ENCODE data around the gene MT1H. TPM values are rescaled to one million over a fixed set of nuclear protein-coding genes. Genes with fewer than 3 reads are reported as not detected.

MT1H gene
- total and polyA plus RNA-seq, 2 donors (not counting 1 experiment from before 2014, with no cell fraction given), result not detected

DNA sequence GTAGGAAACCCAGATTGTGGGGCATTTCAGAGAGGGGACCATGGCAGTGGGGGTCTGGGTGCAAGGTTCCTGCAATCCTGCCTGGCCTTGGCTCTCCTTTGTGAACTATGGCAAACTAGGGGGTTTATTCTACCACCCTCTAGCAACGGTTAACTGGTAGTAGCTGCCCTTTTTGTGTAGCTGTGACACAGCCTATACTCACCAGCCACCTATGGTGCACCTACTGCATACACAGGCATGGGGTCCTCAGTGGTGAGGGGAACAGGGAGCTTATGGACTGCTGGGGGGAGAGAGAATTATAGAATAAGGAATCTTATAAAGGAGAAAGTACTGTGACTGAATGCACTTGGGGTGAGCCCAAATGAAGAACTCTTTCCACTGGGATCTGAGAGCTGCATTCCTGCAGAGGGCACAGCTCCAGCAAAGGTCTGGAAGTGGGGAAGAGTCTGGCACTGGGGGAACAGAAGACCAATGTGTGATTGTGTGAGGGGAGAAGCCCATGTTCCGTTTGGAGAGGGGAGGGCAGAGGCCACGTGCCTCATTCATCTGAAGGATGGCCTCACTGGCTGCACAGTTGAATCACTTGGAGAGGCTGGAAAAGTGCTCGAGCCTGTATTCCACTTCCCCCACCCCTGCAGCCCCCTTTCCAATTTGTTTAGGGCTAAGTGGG, 14.8 kb downstream of the MT1H start:
- ChIA-PET CTCF (no interaction called here), POLR2A (interaction anchor here (0.6 to 1.2 kb wide), 2 partner anchors 27 to 478 kb away, joined by 4 to 5 read pairs; no protein-coding TSS in a partner anchor)
- H2AFZ ChIP-seq (ENCODE audit: insufficient read depth, low read depth, low read length, poor library complexity, severe bottlenecking), result no peak overlapping the region
- intact Hi-C loops (cut with micrococcal nuclease), result loop anchor here (10.0 kb wide), 1 partner anchor 50 kb away; the partner anchor contains the start of genes MT1A and MT1M
- H3K9me3 ChIP-seq (ENCODE audit: control extremely low read depth in 1 of 3, control insufficient read depth in 2 of 3, insufficient read depth in 1 of 3, low read length in 2 of 3), result peaks cover 0 to 7% (median 0%) of the 10 kb centered on the region in 3 donors
- H3K9ac ChIP-seq (ENCODE audit: low read length), result no peak overlapping the region
- WGBS (ENCODE audit: insufficient coverage), result 89% methylated on average over 3 of the region's 4 CpGs
- Mint-ChIP-seq H3K27me3 (peaks cover 10% of the 10 kb centered on the region), H3K27ac (no peak overlapping the region), H3K9me3 (ENCODE audit: insufficient read depth) (peaks cover 2% of the 10 kb centered on the region), H3K4me3 (peak overlapping the region; percentile 37), H3K4me1 (peaks cover 21% of the 10 kb centered on the region)
- no peaks in the 10 kb centered on the region for H4K20me1 ChIP-seq (ENCODE audit: control insufficient read depth, insufficient read depth, low read length, poor library complexity, severe bottlenecking)
- no peaks in the 10 kb centered on the region for H3K79me2 ChIP-seq (ENCODE audit: control insufficient read depth, insufficient read depth, low read length)
- DNase-seq, result no peak
- TF ChIP-seq EZH2 (IDR thresholded peaks at IDR 0.05; ENCODE audit: borderline replicate concordance, insufficient read depth, low read depth, low read length, poor library complexity, severe bottlenecking), result no peak
- TF ChIP-seq, protein P1, sequence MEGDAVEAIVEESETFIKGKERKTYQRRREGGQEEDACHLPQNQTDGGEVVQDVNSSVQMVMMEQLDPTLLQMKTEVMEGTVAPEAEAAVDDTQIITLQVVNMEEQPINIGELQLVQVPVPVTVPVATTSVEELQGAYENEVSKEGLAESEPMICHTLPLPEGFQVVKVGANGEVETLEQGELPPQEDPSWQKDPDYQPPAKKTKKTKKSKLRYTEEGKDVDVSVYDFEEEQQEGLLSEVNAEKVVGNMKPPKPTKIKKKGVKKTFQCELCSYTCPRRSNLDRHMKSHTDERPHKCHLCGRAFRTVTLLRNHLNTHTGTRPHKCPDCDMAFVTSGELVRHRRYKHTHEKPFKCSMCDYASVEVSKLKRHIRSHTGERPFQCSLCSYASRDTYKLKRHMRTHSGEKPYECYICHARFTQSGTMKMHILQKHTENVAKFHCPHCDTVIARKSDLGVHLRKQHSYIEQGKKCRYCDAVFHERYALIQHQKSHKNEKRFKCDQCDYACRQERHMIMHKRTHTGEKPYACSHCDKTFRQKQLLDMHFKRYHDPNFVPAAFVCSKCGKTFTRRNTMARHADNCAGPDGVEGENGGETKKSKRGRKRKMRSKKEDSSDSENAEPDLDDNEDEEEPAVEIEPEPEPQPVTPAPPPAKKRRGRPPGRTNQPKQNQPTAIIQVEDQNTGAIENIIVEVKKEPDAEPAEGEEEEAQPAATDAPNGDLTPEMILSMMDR (IDR thresholded peaks at IDR 0.05), result no peak
- H3K4me3 ChIP-seq (ENCODE audit: control extremely low read depth in 1 of 5, extremely low read depth in 1 of 5, insufficient read depth in 1 of 5, low read depth in 2 of 5, low read length in 4 of 5), result no peak overlapping the region
- H3K27ac ChIP-seq (ENCODE audit: low read length in 2 of 2), result no peak overlapping the region
- H3K27me3 ChIP-seq (replicated peaks in 1 of 4; ENCODE audit: control extremely low read depth in 1 of 4, control insufficient read depth in 3 of 4, insufficient read depth in 4 of 4, low read length in 3 of 4), result peaks cover 0 to 9% (median 3%) of the 10 kb centered on the region in 4 experiments
- ATAC-seq (ENCODE audit: low read depth), result no peak
- no peaks in the 10 kb centered on the region for H3K36me3 ChIP-seq (replicated peaks in 1 of 2; ENCODE audit: control extremely low read depth in 1 of 2, control insufficient read depth in 1 of 2, extremely low read depth in 1 of 2, insufficient read depth in 2 of 2, low read length in 1 of 2)
- no peak overlapping the region for H3K4me2 ChIP-seq (replicated peaks; ENCODE audit: low read depth, low read length, poor library complexity, severe bottlenecking)
- peaks cover 14 to 15% of the 10 kb centered on the region in 2 donors for H3K4me1 ChIP-seq (ENCODE audit: control insufficient read depth in 2 of 2, insufficient read depth in 2 of 2, low read length in 2 of 2)

DNA sequence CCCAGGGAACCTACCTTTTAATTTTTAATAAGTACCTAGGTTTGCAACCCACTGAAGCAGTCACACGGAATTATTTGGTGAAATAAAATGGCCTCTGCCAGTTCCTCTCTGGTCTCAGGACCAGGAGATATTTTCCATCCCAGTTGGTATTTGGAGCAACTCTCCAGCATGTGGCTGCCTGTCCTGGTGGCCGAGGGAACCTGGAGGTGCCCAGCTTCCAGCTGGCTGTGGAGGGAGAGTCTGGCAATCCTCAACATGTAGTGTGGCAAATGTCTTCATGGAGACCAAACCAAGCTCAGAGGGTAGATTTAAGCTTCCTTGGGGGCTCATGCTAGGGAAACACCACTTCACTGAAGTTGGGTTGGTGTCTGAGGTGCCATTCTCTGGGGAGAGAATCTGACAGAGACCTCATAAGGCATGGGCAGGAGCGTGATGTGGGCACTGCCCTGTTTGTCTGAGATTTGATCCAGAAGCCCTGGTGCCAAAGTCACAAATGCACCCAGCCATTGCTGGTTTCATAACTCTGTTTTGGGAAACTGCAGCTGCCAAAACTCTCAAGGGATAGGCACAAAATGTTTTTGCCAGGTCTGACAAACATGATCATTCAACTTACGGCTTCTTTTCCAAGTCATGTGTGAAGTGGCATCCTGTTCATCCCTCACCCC, 15.4 kb downstream of the MT1H start:
- Histone ChIP-seq H3K79me2 (ENCODE audit: control insufficient read depth, insufficient read depth, low read length) (no peaks in the 10 kb centered on the region), H2AFZ (ENCODE audit: insufficient read depth, low read depth, low read length, poor library complexity, severe bottlenecking) (no peak overlapping the region), H4K20me1 (ENCODE audit: control insufficient read depth, insufficient read depth, low read length, poor library complexity, severe bottlenecking) (no peaks in the 10 kb centered on the region), H3K36me3 (replicated peaks in 1 of 2; ENCODE audit: control extremely low read depth in 1 of 2, control insufficient read depth in 1 of 2, extremely low read depth in 1 of 2, insufficient read depth in 2 of 2, low read length in 1 of 2) (no peaks in the 10 kb centered on the region), H3K4me3 (ENCODE audit: control extremely low read depth in 1 of 5, extremely low read depth in 1 of 5, insufficient read depth in 1 of 5, low read depth in 2 of 5, low read length in 4 of 5) (no peak overlapping the region), H3K9ac (ENCODE audit: low read length) (no peak overlapping the region), H3K4me1 (ENCODE audit: control insufficient read depth in 2 of 2, insufficient read depth in 2 of 2, low read length in 2 of 2) (peaks cover 14 to 15% of the 10 kb centered on the region in 2 donors), H3K27me3 (replicated peaks in 1 of 4; ENCODE audit: control extremely low read depth in 1 of 4, control insufficient read depth in 3 of 4, insufficient read depth in 4 of 4, low read length in 3 of 4) (peaks cover 0 to 9% (median 3%) of the 10 kb centered on the region in 4 experiments), H3K4me2 (replicated peaks; ENCODE audit: low read depth, low read length, poor library complexity, severe bottlenecking) (no peak overlapping the region), H3K9me3 (ENCODE audit: control extremely low read depth in 1 of 3, control insufficient read depth in 2 of 3, insufficient read depth in 1 of 3, low read length in 2 of 3) (peaks cover 0 to 7% (median 0%) of the 10 kb centered on the region in 3 donors), H3K27ac (ENCODE audit: low read length in 2 of 2) (no peak overlapping the region)
- H3K27ac Mint-ChIP-seq, result no peak overlapping the region
- DNase-seq (no peak), ATAC-seq (ENCODE audit: low read depth) (no peak)
- POLR2A ChIA-PET, result interaction anchor here (1.2 kb wide), 1 partner anchor 28 kb away, joined by 4 read pairs; no protein-coding TSS in a partner anchor
- peaks cover 14% of the 10 kb centered on the region for H3K27me3 Mint-ChIP-seq
- intact Hi-C loops (cut with micrococcal nuclease), result loop anchor here (10.0 kb wide), 1 partner anchor 50 kb away; the partner anchor contains the start of genes MT1A and MT1M
- TF ChIP-seq, protein P1 (IDR thresholded peaks at IDR 0.05), result no peak
- TF ChIP-seq EZH2 (IDR thresholded peaks at IDR 0.05; ENCODE audit: borderline replicate concordance, insufficient read depth, low read depth, low read length, poor library complexity, severe bottlenecking), result no peak
- H3K9me3 Mint-ChIP-seq (ENCODE audit: insufficient read depth), result peaks cover 2% of the 10 kb centered on the region
- CTCF ChIA-PET, result no interaction called here
- no peak overlapping the region for H3K4me3 Mint-ChIP-seq
- WGBS (ENCODE audit: insufficient coverage), result 81% methylated on average over 3 of the region's 4 CpGs
- peaks cover 21% of the 10 kb centered on the region for H3K4me1 Mint-ChIP-seq

Data from B cell (primary cell).